Measurements from ENCODE around the gene LARP4B. TPM values are rescaled to one million over a fixed set of nuclear protein-coding genes. Genes with fewer than 3 reads are reported as not detected.
A peak's percentile ranks its signal among the peaks of the same experiment; 100 is the strongest.

Gene LARP4B
- total RNA-seq, 4 donors from 2014 or later: 24.9 to 47.5 (median 35.2) TPM

- 97 to 100% methylated on average over 3 of the region's 3 CpGs for WGBS, 2 donors (ENCODE audit: low coverage in 1 of 2)
- no peaks in the 10 kb centered on the region for H3K36me3 ChIP-seq
- H3K4me1 ChIP-seq: peaks cover 0 to 36% (median 0%) of the 10 kb centered on the region in 3 donors
- no peak overlapping the region for H3K27ac ChIP-seq
- no peak overlapping the region for H3K4me3 ChIP-seq
- no peak for ATAC-seq
- TF ChIP-seq CTCF (IDR thresholded peaks at IDR 0.05): no peak
- TF ChIP-seq POLR2A (IDR thresholded peaks at IDR 0.05): no peak
- no peak for TF ChIP-seq POLR2AphosphoS5 (IDR thresholded peaks at IDR 0.05)
- TF ChIP-seq EP300 (IDR thresholded peaks at IDR 0.05): no peak
- no peaks in the 10 kb centered on the region for H3K27me3 ChIP-seq
- no peaks in the 10 kb centered on the region for H3K9me3 ChIP-seq
These were observed 13.5 kb downstream of the LARP4B start for GRCh38 chr10:917999-918398.

DNA sequence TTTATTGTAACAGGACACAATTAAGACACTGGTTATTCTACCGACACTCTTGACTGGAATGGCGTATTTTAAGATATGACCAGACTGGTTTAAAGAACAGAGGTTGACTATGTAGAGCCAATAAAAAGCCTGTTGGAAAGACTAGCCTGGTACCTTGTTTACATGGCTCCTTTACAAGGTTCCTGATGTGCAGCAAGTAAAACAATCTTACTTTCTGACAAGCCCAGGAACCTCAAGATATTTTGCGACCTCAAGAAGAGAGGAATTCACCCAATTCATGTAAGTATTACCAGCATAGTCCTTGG is 14.1 kb downstream of the LARP4B start:
- Histone ChIP-seq H3K36me3 (no peaks in the 10 kb centered on the region), H3K27me3 (no peaks in the 10 kb centered on the region), H3K9me3 (no peaks in the 10 kb centered on the region), H3K27ac (no peak overlapping the region), H3K4me1 (peaks cover 0 to 30% (median 0%) of the 10 kb centered on the region in 3 donors), H3K4me3 (no peak overlapping the region)
- WGBS, 2 donors (ENCODE audit: low coverage in 1 of 2): 98 to 100% methylated on average over 3 of the region's 3 CpGs
- ATAC-seq: no peak
- TF ChIP-seq CTCF (IDR thresholded peaks at IDR 0.05): no peak
- TF ChIP-seq EP300 (IDR thresholded peaks at IDR 0.05): no peak

DNA sequence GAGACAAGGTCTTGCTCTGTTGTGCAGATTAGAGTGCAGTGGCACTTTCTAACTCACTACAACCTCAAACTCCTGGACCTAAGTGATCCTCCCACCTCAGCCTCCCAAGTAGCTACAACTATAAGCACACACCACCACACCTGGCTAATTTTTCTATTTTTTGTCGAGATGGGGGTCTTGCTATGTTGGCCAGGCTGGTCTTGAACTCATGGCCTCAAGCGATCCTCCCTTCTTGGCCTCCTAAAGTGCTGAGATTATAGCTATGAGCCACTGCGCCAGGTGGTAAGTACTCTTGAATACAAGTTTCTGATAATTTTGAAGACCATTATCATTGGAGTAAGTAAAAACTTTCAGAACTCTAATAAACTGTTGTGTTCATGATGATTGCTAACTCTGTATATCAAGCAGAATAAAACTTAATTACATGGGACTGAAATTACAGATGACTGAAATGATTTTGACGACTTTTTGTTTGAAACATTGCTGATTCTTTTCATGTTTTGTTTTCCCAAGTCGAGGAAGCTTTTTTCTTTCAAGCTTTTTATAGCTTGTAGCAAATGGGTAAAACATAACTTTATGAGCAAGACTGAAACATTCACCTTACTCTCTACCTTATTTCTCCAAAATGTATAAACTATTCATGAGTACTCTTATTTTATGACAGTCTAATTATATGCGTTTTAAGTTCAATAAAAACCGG is 14.6 kb downstream of the LARP4B start:
- H3K4me3 ChIP-seq: no peak overlapping the region
- H3K27ac ChIP-seq: no peak overlapping the region
- peaks cover 0 to 25% (median 0%) of the 10 kb centered on the region in 3 donors for H3K4me1 ChIP-seq
- H3K9me3 ChIP-seq: no peaks in the 10 kb centered on the region
- ATAC-seq: no peak
- H3K36me3 ChIP-seq: no peaks in the 10 kb centered on the region
- TF ChIP-seq EP300 (IDR thresholded peaks at IDR 0.05) (no peak), POLR2A (IDR thresholded peaks at IDR 0.05) (no peak), POLR2AphosphoS5 (IDR thresholded peaks at IDR 0.05) (no peak), CTCF (IDR thresholded peaks at IDR 0.05) (no peak)
- 90% methylated on average over 5 to 7 of the region's 7 CpGs for WGBS, 2 donors (ENCODE audit: low coverage in 1 of 2)
- H3K27me3 ChIP-seq: no peaks in the 10 kb centered on the region

DNA sequence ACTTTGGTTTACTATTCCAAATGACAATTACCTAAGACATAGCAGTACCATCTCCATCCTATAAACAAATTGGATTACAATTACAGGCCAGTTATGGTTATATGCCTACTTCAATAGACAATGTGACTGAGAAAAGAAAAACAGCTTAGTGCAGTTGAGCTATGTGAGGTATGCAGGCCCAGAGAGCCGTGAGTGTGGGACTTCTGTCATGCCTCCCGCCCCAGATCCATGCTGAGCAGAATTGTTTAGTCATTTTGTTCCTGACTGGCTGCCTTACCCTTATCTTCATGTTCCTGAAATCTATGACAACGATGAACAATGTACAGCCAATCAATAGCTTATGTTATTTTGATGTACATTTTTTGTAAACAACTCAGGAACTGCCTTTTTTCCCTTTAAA is 21.7 kb downstream of the LARP4B start:
- 23 to 35% methylated on average over 3 of the region's 3 CpGs for WGBS, 2 donors (ENCODE audit: low coverage in 1 of 2)
- Histone ChIP-seq H3K4me1 (peaks cover 0 to 29% (median 6%) of the 10 kb centered on the region in 3 donors), H3K9me3 (no peaks in the 10 kb centered on the region), H3K27ac (peak overlapping the region; percentile 24 to 81 (median 68)), H3K27me3 (no peaks in the 10 kb centered on the region), H3K4me3 (no peak overlapping the region), H3K36me3 (peaks cover 0 to 12% of the 10 kb centered on the region in 2 donors)
- TF ChIP-seq EP300 (IDR thresholded peaks at IDR 0.05) (no peak), CTCF (IDR thresholded peaks at IDR 0.05) (no peak), POLR2AphosphoS5 (IDR thresholded peaks at IDR 0.05) (no peak), POLR2A (IDR thresholded peaks at IDR 0.05) (no peak)
- ATAC-seq: peak; percentile 48

DNA sequence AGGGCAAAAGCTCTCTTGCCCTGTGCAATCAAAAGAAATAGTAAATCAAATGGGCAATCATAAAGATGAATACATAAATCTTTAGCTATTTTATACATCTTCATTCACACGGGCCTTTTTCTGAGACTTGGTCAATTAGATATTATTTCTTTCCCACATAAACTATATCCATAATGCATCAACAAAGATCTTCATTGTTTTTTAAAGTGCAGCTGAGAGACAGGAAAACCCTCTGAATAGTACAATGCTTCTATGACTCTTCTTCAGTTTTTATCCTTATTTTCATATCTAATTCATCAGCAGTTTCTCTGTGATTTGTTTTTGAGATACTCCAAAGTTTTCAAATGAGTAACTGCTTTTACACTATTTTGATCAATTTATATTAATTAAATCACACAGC is 25.5 kb downstream of the LARP4B start:
- H3K27ac ChIP-seq: no peak overlapping the region
- TF ChIP-seq EP300 (IDR thresholded peaks at IDR 0.05): no peak
- no peak for TF ChIP-seq POLR2AphosphoS5 (IDR thresholded peaks at IDR 0.05)
- no peaks in the 10 kb centered on the region for H3K9me3 ChIP-seq
- H3K4me3 ChIP-seq: no peak overlapping the region
- no peak for ATAC-seq
- WGBS, 2 donors (ENCODE audit: low coverage in 1 of 2): 50 to 69% methylated on average over 1 of the region's 1 CpG
- H3K27me3 ChIP-seq: no peaks in the 10 kb centered on the region
- peaks cover 0 to 47% (median 6%) of the 10 kb centered on the region in 3 donors for H3K4me1 ChIP-seq
- H3K36me3 ChIP-seq: peaks cover 0 to 12% of the 10 kb centered on the region in 2 donors

All from gastroesophageal sphincter (tissue), 4 donors.